Measurements from ENCODE around the gene CRYBG1. TPM values are rescaled to one million over a fixed set of nuclear protein-coding genes. Genes with fewer than 3 reads are reported as not detected.
A peak's percentile ranks its signal among the peaks of the same experiment; 100 is the strongest.

The CRYBG1 gene
- total RNA-seq, 5 donors from 2014 or later (not counting 1 experiment from before 2014, with no cell fraction given) = 26.4 to 50.1 (median 38.0) TPM

- peaks cover 6 to 38% of the 10 kb centered on the region in 2 experiments for H3K27me3 ChIP-seq (replicated peaks in 1 of 2; ENCODE audit: control insufficient read depth in 2 of 2, extremely low read depth in 1 of 2, insufficient read depth in 2 of 2, low read length in 1 of 2)
- no peaks in the 10 kb centered on the region for H3K9me3 ChIP-seq
- 80% methylated on average over 1 of the region's 1 CpG for WGBS (ENCODE audit: insufficient coverage)
- H3K27ac Mint-ChIP-seq = no peak overlapping the region
- CTCF ChIA-PET = interaction anchor here (0.6 to 1.1 kb wide), 4 partner anchors 17 to 26 kb away, joined by 3 to 4 read pairs (median 3); no protein-coding TSS in a partner anchor
- H3K4me1 Mint-ChIP-seq = peaks cover 5 to 11% (median 8%) of the 10 kb centered on the region in 3 donors
- peaks cover 58 to 67% of the 10 kb centered on the region in 2 donors for H3K27me3 Mint-ChIP-seq
- no peak overlapping the region for H3K4me3 Mint-ChIP-seq
- ATAC-seq (replicated peaks in 1 of 4) (no peak), DNase-seq (no peak)
- peaks cover 0 to 12% of the 10 kb centered on the region in 2 experiments for H3K4me1 ChIP-seq (ENCODE audit: control insufficient read depth in 1 of 2, extremely low read depth in 1 of 2, insufficient read depth in 2 of 2, low read length in 2 of 2)
- no peak overlapping the region for H3K27ac ChIP-seq (ENCODE audit: low read length)
- no peaks in the 10 kb centered on the region for H3K36me3 ChIP-seq (ENCODE audit: control insufficient read depth in 2 of 2, extremely low read depth in 1 of 2, insufficient read depth in 1 of 2, low read length in 1 of 2)
- POLR2A ChIA-PET = no interaction called here
- H3K36me3 Mint-ChIP-seq = no peaks in the 10 kb centered on the region
- H3K4me3 ChIP-seq (ENCODE audit: control insufficient read depth in 1 of 2, extremely low read depth in 1 of 2, low read length in 1 of 2) = no peak overlapping the region
- H3K9me3 Mint-ChIP-seq = peaks cover 4 to 7% (median 6%) of the 10 kb centered on the region in 3 donors
These were observed 4.1 kb upstream of the CRYBG1 start for GRCh38 chr6:106356378-106356777.

GRCh38 chr6:106359959-106360409 is 533 bp upstream of the CRYBG1 start:
- CTCF ChIA-PET = interaction anchor here in 1 of 2 donors (0.7 to 2.0 kb wide), 3 partner anchors 9 to 26 kb away, joined by 3 to 12 read pairs (median 7); no protein-coding TSS in a partner anchor
- H3K4me3 Mint-ChIP-seq = peak overlapping the region; percentile 51 to 85 (median 70)
- ATAC-seq (replicated peaks in 1 of 4) = no peak
- 32% methylated on average over 11 of the region's 12 CpGs for WGBS (ENCODE audit: insufficient coverage)
- peaks cover 5 to 11% (median 9%) of the 10 kb centered on the region in 3 donors for H3K4me1 Mint-ChIP-seq
- H3K4me3 ChIP-seq (ENCODE audit: control insufficient read depth in 1 of 2, extremely low read depth in 1 of 2, low read length in 1 of 2) = peak overlapping the region; percentile 26 to 66
- no peak for DNase-seq
- no peaks in the 10 kb centered on the region for H3K36me3 Mint-ChIP-seq
- POLR2A ChIA-PET = interaction anchor here in 1 of 2 donors (0.6 kb wide), 1 partner anchor 245 kb away, joined by 7 read pairs; no protein-coding TSS in a partner anchor
- H3K9me3 Mint-ChIP-seq = no peaks in the 10 kb centered on the region
- H3K9me3 ChIP-seq = no peaks in the 10 kb centered on the region
- peaks cover 44 to 50% of the 10 kb centered on the region in 2 donors for H3K27me3 Mint-ChIP-seq
- H3K27ac ChIP-seq (ENCODE audit: low read length) = no peak overlapping the region
- H3K4me1 ChIP-seq (ENCODE audit: control insufficient read depth in 1 of 2, extremely low read depth in 1 of 2, insufficient read depth in 2 of 2, low read length in 2 of 2) = peaks cover 0 to 12% of the 10 kb centered on the region in 2 experiments
- peaks cover 5 to 31% of the 10 kb centered on the region in 2 experiments for H3K27me3 ChIP-seq (replicated peaks in 1 of 2; ENCODE audit: control insufficient read depth in 2 of 2, extremely low read depth in 1 of 2, insufficient read depth in 2 of 2, low read length in 1 of 2)
- no peak overlapping the region for H3K27ac Mint-ChIP-seq
- H3K36me3 ChIP-seq (ENCODE audit: control insufficient read depth in 2 of 2, extremely low read depth in 1 of 2, insufficient read depth in 1 of 2, low read length in 1 of 2) = no peaks in the 10 kb centered on the region

GRCh38 chr6:106360989-106361430 is 493 bp downstream of the CRYBG1 start:
- Histone ChIP-seq H3K36me3 (ENCODE audit: control insufficient read depth in 2 of 2, extremely low read depth in 1 of 2, insufficient read depth in 1 of 2, low read length in 1 of 2) (no peaks in the 10 kb centered on the region), H3K4me1 (ENCODE audit: control insufficient read depth in 1 of 2, extremely low read depth in 1 of 2, insufficient read depth in 2 of 2, low read length in 2 of 2) (peaks cover 0 to 12% of the 10 kb centered on the region in 2 experiments), H3K27ac (ENCODE audit: low read length) (no peak overlapping the region), H3K9me3 (no peaks in the 10 kb centered on the region), H3K4me3 (ENCODE audit: control insufficient read depth in 1 of 2, extremely low read depth in 1 of 2, low read length in 1 of 2) (peak overlapping the region; percentile 45 to 66), H3K27me3 (replicated peaks in 1 of 2; ENCODE audit: control insufficient read depth in 2 of 2, extremely low read depth in 1 of 2, insufficient read depth in 2 of 2, low read length in 1 of 2) (peaks cover 5 to 28% of the 10 kb centered on the region in 2 experiments)
- Mint-ChIP-seq H3K27me3 (peaks cover 35 to 42% of the 10 kb centered on the region in 2 donors), H3K4me1 (peaks cover 5 to 11% (median 9%) of the 10 kb centered on the region in 3 donors), H3K36me3 (no peaks in the 10 kb centered on the region), H3K9me3 (no peaks in the 10 kb centered on the region), H3K4me3 (peak overlapping the region; percentile 76 to 85 (median 78)), H3K27ac (no peak overlapping the region)
- CTCF ChIA-PET = interaction anchor here (0.5 to 2.0 kb wide), 9 partner anchors 12 to 700 kb away, joined by 3 to 12 read pairs (median 4); no protein-coding TSS in a partner anchor
- 3% methylated on average over 20 of the region's 31 CpGs for WGBS (ENCODE audit: insufficient coverage)
- peak in 18 of 35 experiments; percentile 0 to 31 (median 6) for DNase-seq
- POLR2A ChIA-PET = interaction anchor here in 1 of 2 donors (0.7 kb wide), 1 partner anchor 35 kb away, joined by 3 read pairs; no protein-coding TSS in a partner anchor
- ATAC-seq (replicated peaks in 1 of 4) = peak; percentile 6 to 51 (median 48)

- 100% methylated on average over 3 of the region's 3 CpGs for WGBS (ENCODE audit: insufficient coverage)
- peaks cover 14 to 21% of the 10 kb centered on the region in 2 donors for H3K27me3 Mint-ChIP-seq
- Histone ChIP-seq H3K4me1 (ENCODE audit: control insufficient read depth in 1 of 2, extremely low read depth in 1 of 2, insufficient read depth in 2 of 2, low read length in 2 of 2) (peaks cover 0 to 12% of the 10 kb centered on the region in 2 experiments), H3K27me3 (replicated peaks in 1 of 2; ENCODE audit: control insufficient read depth in 2 of 2, extremely low read depth in 1 of 2, insufficient read depth in 2 of 2, low read length in 1 of 2) (peaks cover 5 to 19% of the 10 kb centered on the region in 2 experiments), H3K36me3 (ENCODE audit: control insufficient read depth in 2 of 2, extremely low read depth in 1 of 2, insufficient read depth in 1 of 2, low read length in 1 of 2) (no peaks in the 10 kb centered on the region), H3K27ac (ENCODE audit: low read length) (no peak overlapping the region), H3K9me3 (no peaks in the 10 kb centered on the region), H3K4me3 (ENCODE audit: control insufficient read depth in 1 of 2, extremely low read depth in 1 of 2, low read length in 1 of 2) (no peak overlapping the region)
- ChIA-PET POLR2A (no interaction called here), CTCF (interaction anchor here in 1 of 2 donors (0.6 kb wide), 1 partner anchor 72 kb away, joined by 3 read pairs; no protein-coding TSS in a partner anchor)
- H3K9me3 Mint-ChIP-seq = no peaks in the 10 kb centered on the region
- DNase-seq (no peak), ATAC-seq (replicated peaks in 1 of 4) (no peak)
- H3K27ac Mint-ChIP-seq = no peak overlapping the region
- H3K36me3 Mint-ChIP-seq = no peaks in the 10 kb centered on the region
- peaks cover 5 to 11% (median 9%) of the 10 kb centered on the region in 3 donors for H3K4me1 Mint-ChIP-seq
- no peak overlapping the region for H3K4me3 Mint-ChIP-seq
These were observed 3.1 kb downstream of the CRYBG1 start for GRCh38 chr6:106363401-106364138.

GRCh38 chr6:106369739-106370138 is 9.2 kb downstream of the CRYBG1 start:
- ChIA-PET POLR2A (no interaction called here), CTCF (interaction anchor here in 1 of 2 donors (1.0 to 1.2 kb wide), 2 partner anchors 10 to 47 kb away, joined by 3 to 6 read pairs; no protein-coding TSS in a partner anchor)
- Mint-ChIP-seq H3K27ac (no peak overlapping the region), H3K4me3 (no peak overlapping the region), H3K36me3 (no peaks in the 10 kb centered on the region), H3K27me3 (peaks cover 0 to 4% of the 10 kb centered on the region in 2 donors), H3K9me3 (no peaks in the 10 kb centered on the region), H3K4me1 (no peaks in the 10 kb centered on the region)
- H3K9me3 ChIP-seq = no peaks in the 10 kb centered on the region
- WGBS (ENCODE audit: insufficient coverage) = no CpG with 5 or more reads among the region's 2 CpGs
- DNase-seq (no peak), ATAC-seq (replicated peaks in 1 of 4) (no peak)
- no peaks in the 10 kb centered on the region for H3K4me1 ChIP-seq (ENCODE audit: control insufficient read depth in 1 of 2, extremely low read depth in 1 of 2, insufficient read depth in 2 of 2, low read length in 2 of 2)
- H3K4me3 ChIP-seq (ENCODE audit: control insufficient read depth in 1 of 2, extremely low read depth in 1 of 2, low read length in 1 of 2) = no peak overlapping the region
- no peaks in the 10 kb centered on the region for H3K36me3 ChIP-seq (ENCODE audit: control insufficient read depth in 2 of 2, extremely low read depth in 1 of 2, insufficient read depth in 1 of 2, low read length in 1 of 2)
- H3K27me3 ChIP-seq (replicated peaks in 1 of 2; ENCODE audit: control insufficient read depth in 2 of 2, extremely low read depth in 1 of 2, insufficient read depth in 2 of 2, low read length in 1 of 2) = no peaks in the 10 kb centered on the region
- H3K27ac ChIP-seq (ENCODE audit: low read length) = no peak overlapping the region

GRCh38 chr6:106370639-106371038 is 10.1 kb downstream of the CRYBG1 start:
- no peaks in the 10 kb centered on the region for H3K4me1 Mint-ChIP-seq
- no peaks in the 10 kb centered on the region for H3K36me3 Mint-ChIP-seq
- no peaks in the 10 kb centered on the region for H3K4me1 ChIP-seq (ENCODE audit: control insufficient read depth in 1 of 2, extremely low read depth in 1 of 2, insufficient read depth in 2 of 2, low read length in 2 of 2)
- no CpG with 5 or more reads among the region's 1 CpG for WGBS (ENCODE audit: insufficient coverage)
- H3K27ac ChIP-seq (ENCODE audit: low read length) = no peak overlapping the region
- H3K27me3 Mint-ChIP-seq = peaks cover 0 to 5% of the 10 kb centered on the region in 2 donors
- CTCF ChIA-PET = no interaction called here
- POLR2A ChIA-PET = no interaction called here
- H3K27me3 ChIP-seq (replicated peaks in 1 of 2; ENCODE audit: control insufficient read depth in 2 of 2, extremely low read depth in 1 of 2, insufficient read depth in 2 of 2, low read length in 1 of 2) = no peaks in the 10 kb centered on the region
- DNase-seq = no peak
- H3K27ac Mint-ChIP-seq = no peak overlapping the region
- H3K9me3 ChIP-seq = no peaks in the 10 kb centered on the region
- no peak overlapping the region for H3K4me3 ChIP-seq (ENCODE audit: control insufficient read depth in 1 of 2, extremely low read depth in 1 of 2, low read length in 1 of 2)
- no peaks in the 10 kb centered on the region for H3K36me3 ChIP-seq (ENCODE audit: control insufficient read depth in 2 of 2, extremely low read depth in 1 of 2, insufficient read depth in 1 of 2, low read length in 1 of 2)
- ATAC-seq (replicated peaks in 1 of 4) = no peak
- no peaks in the 10 kb centered on the region for H3K9me3 Mint-ChIP-seq
- no peak overlapping the region for H3K4me3 Mint-ChIP-seq
